HCT116 (cell line): ENCODE results near the gene FSTL4. TPM values are rescaled to one million over a fixed set of nuclear protein-coding genes. Genes with fewer than 3 reads are reported as not detected.

Experiments
- ATAC-seq: fragments of 200-7000 bp; cut with Tn5 transposase; 2 replicates; pipeline ENCODE4 v1.9.1; 2020; ENCODE audit warnings: mild to moderate bottlenecking, moderate library complexity
- BruUV-seq: library from RNA; stranded (reverse); fragments of 400-500 nt; replicated peaks from 2 replicates; lab custom pipeline; 2021; lab: Mats Ljungman, UMichigan
- CTCF ChIA-PET: fragments of 300-600 bp; sonication (Branson Sonifier 250); formaldehyde crosslinking; loops from one replicate; lab custom pipeline; 2021; ENCODE audit warnings: antibody characterized with exemption; lab: Charles Lee
- POLR2A ChIA-PET: fragments of 300-600, 350-600 bp; sonication (Branson Sonifier 250); formaldehyde crosslinking; loops from one replicate; lab custom pipeline; 2021; ENCODE audit warnings: antibody characterized with exemption; lab: Charles Lee
- RAD21 ChIA-PET, 2 experiments: fragments of 300-600 bp; sonication (Branson Sonifier 250); formaldehyde crosslinking; loops; one replicate each; lab custom pipeline; 2023; ENCODE audit warnings: low total read pairs in 2 of 2; ENCODE audit not compliant: uncharacterized antibody in 2 of 2, unreplicated experiment in 2 of 2, low non-redundant PET in 1 of 2; lab: Charles Lee
- DNase-seq: peaks from one replicate; pipeline ENCODE4 v3.0.0-alpha.2; 2010; ENCODE audit warnings: low read depth, low spot score
- H2AFZ ChIP-seq: fragments of 200-600 bp; shearing (Covaris generic), sonication (generic); 2 replicates; pipeline ENCODE4 v1.6.1; 2017; ENCODE audit warnings: low read depth, mixed run types, mixed read lengths, antibody characterized with exemption, low read length; ENCODE audit not compliant: poor library complexity, severe bottlenecking
- H3K27ac ChIP-seq: 2 replicates; pipeline ENCODE4 v1.5.1; 2012; ENCODE audit warnings: low read depth, low read length
- H3K27me3 ChIP-seq: fragments of 200-600 bp; sonication (generic); 2 replicates; pipeline ENCODE4 v1.6.1; 2016; ENCODE audit warnings: mixed run types, low read length, mixed read lengths; ENCODE audit not compliant: insufficient read depth
- H3K36me3 ChIP-seq, 2 experiments: fragments of 200-500 bp in 1 of 2; fragments of 200-600 bp in 1 of 2; sonication (Bioruptor generic) in 1 of 2; sonication (generic) in 1 of 2; 2 replicates each; pipeline versions ENCODE4 v1.5.1 to v1.6.1; 2014 to 2016; ENCODE audit warnings: low read length in 2 of 2, inconsistent platforms in 1 of 2, mixed read lengths in 1 of 2, mixed run types in 1 of 2; ENCODE audit not compliant: insufficient read depth in 2 of 2, control insufficient read depth in 1 of 2
- H3K4me1 ChIP-seq, 2 experiments: fragments of 200-600 bp in 1 of 2; sonication (generic) in 1 of 2; 2 replicates each; pipeline versions ENCODE4 v1.5.1 to v1.6.1; 2012 to 2017; ENCODE audit warnings: low read length in 2 of 2, inconsistent platforms in 1 of 2, mild to moderate bottlenecking in 1 of 2, mixed read lengths in 1 of 2, mixed run types in 1 of 2, moderate library complexity in 1 of 2; ENCODE audit not compliant: insufficient read depth in 2 of 2, control insufficient read depth in 1 of 2
- H3K4me2 ChIP-seq: fragments of 200-600 bp; sonication (generic); 2 replicates; pipeline ENCODE4 v1.6.1; 2017; ENCODE audit warnings: mixed run types, low read length, mixed read lengths
- H3K4me3 ChIP-seq, 2 experiments: fragments of 200-600 bp in 1 of 2; sonication (generic) in 1 of 2; replicated peaks in 1 of 2; 2 replicates each; pipeline ENCODE4 v1.5.1; 2011 to 2016; ENCODE audit warnings: low read length in 2 of 2, control low read depth in 1 of 2, low read depth in 1 of 2, mild to moderate bottlenecking in 1 of 2, mixed read lengths in 1 of 2, mixed run types in 1 of 2
- H3K79me2 ChIP-seq: fragments of 200-600 bp; sonication (generic); 2 replicates; pipeline ENCODE4 v1.6.1; 2017; ENCODE audit warnings: mild to moderate bottlenecking, mixed run types, low read length, moderate library complexity, mixed read lengths; ENCODE audit not compliant: insufficient read depth
- H3K9ac ChIP-seq: fragments of 200-600 bp; sonication (generic); 2 replicates; pipeline ENCODE4 v1.6.1; 2016; ENCODE audit warnings: low read length, mixed read lengths
- H3K9me2 ChIP-seq: fragments of 200-600 bp; sonication (generic), shearing (Covaris generic); 2 replicates; pipeline ENCODE4 v1.6.1; 2017; ENCODE audit warnings: mixed run types, mild to moderate bottlenecking, moderate library complexity; ENCODE audit not compliant: insufficient read depth
- H3K9me3 ChIP-seq, 2 experiments: fragments of 200-500 bp in 1 of 2; fragments of 200-600 bp in 1 of 2; sonication (Bioruptor generic) in 1 of 2; sonication (generic) in 1 of 2; 2 replicates each; pipeline ENCODE4 v1.6.1; 2014 to 2017; ENCODE audit warnings: low read length in 2 of 2, mixed read lengths in 2 of 2, inconsistent platforms in 1 of 2, low read depth in 1 of 2, mild to moderate bottlenecking in 1 of 2, mixed run types in 1 of 2, moderate library complexity in 1 of 2; ENCODE audit not compliant: control insufficient read depth in 1 of 2, insufficient read depth in 1 of 2
- H4K20me1 ChIP-seq: fragments of 200-600 bp; sonication (generic), shearing (Covaris generic); 2 replicates; pipeline ENCODE4 v1.6.1; 2017; ENCODE audit warnings: mixed run types, mild to moderate bottlenecking, moderate library complexity; ENCODE audit not compliant: insufficient read depth
- ELF1 ChIP-seq: IDR thresholded peaks from 2 replicates; pipeline ENCODE4 v1.6.1; 2012; ENCODE audit warnings: low read depth, borderline replicate concordance
- JUND ChIP-seq: IDR thresholded peaks from 2 replicates; pipeline ENCODE4 v1.6.1; 2012
- RAD21 ChIP-seq: IDR thresholded peaks from 2 replicates; pipeline ENCODE4 v1.6.1; 2012; ENCODE audit warnings: low read depth, mild to moderate bottlenecking
- SP1 ChIP-seq: IDR thresholded peaks from 2 replicates; pipeline ENCODE4 v1.6.1; 2012; ENCODE audit warnings: low read depth
- SRF ChIP-seq: IDR thresholded peaks from 2 replicates; pipeline ENCODE4 v1.6.1; 2012; ENCODE audit warnings: low read depth
- YY1 ChIP-seq: IDR thresholded peaks from 2 replicates; pipeline ENCODE4 v1.6.1; 2011; ENCODE audit warnings: low read length, low read depth, moderate library complexity, mild to moderate bottlenecking; ENCODE audit not compliant: insufficient replicate concordance; ENCODE audit errors: extremely low read depth
- ZFX ChIP-seq: fragments of 450-650 bp; IDR thresholded peaks from 2 replicates; pipeline ENCODE4 v1.6.1; 2017
- intact Hi-C: fragments of 100-400 bp; cut with micrococcal nuclease; formaldehyde crosslinking; loops from 2 replicates; pipeline ENCODE4 v1.10.0; 2022
- microRNA-seq: library from miRNA; unstranded; fragments of <30 nt; microRNA quantifications from one replicate; pipeline ENCODE4, GENCODE V29; 2016; ENCODE audit warnings: borderline number of aligned reads
- total RNA-seq: library from RNA; stranded (reverse); gene quantifications from one replicate; pipeline ENCODE4 v1.2.1, GENCODE V29; 2021; ENCODE audit not compliant: unreplicated experiment
- TF ChIP-seq, protein P1 (sequence below), 3 experiments: fragments of 200-600 bp in 1 of 3; sonication (generic) in 1 of 3; IDR thresholded peaks in 2 of 3; conservative IDR thresholded peaks in 1 of 3; 2 replicates each; pipeline ENCODE4 v1.5.1; 2012 to 2017; ENCODE audit warnings: low read depth in 2 of 3, low read length in 2 of 3, antibody characterized with exemption in 1 of 3, borderline replicate concordance in 1 of 3, control low read depth in 1 of 3, mild to moderate bottlenecking in 1 of 3, mixed read lengths in 1 of 3, mixed run types in 1 of 3, moderate library complexity in 1 of 3; ENCODE audit not compliant: insufficient read depth in 1 of 3
- TF ChIP-seq, protein P2 (sequence below): IDR thresholded peaks from 2 replicates; pipeline ENCODE4 v1.6.1; 2012

Gene FSTL4
- total RNA-seq, 1 experiment from 2014 or later: 0.37 TPM

DNA sequence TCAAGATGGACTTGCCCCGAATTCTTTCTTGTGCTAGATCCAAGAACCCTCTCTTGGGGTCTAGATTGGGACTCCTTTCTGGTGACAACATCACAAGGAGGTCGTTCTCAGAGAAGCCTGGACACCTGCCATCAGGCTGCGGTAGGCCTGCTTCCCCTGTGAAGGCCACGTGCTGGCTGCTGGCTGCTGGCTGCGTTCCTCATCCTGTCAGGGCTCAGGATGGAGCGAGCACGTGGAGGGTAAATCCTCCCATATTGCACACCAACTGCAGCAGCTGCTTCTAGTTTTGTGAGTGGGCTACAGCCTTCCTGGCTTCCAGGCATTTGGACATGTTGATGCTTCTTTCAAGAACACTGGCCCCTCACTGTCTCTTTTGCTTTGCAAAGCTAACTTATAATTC, 464.9 kb downstream of the FSTL4 start:
- Histone ChIP-seq H3K9ac (no peak overlapping the region), H2AFZ (no peak overlapping the region), H3K9me2 (no peaks in the 10 kb centered on the region), H3K27me3 (no peaks in the 10 kb centered on the region), H3K79me2 (no peaks in the 10 kb centered on the region), H4K20me1 (no peaks in the 10 kb centered on the region), H3K4me1 (no peaks in the 10 kb centered on the region), H3K27ac (no peak overlapping the region), H3K4me2 (no peak overlapping the region), H3K4me3 (no peak overlapping the region), H3K36me3 (no peaks in the 10 kb centered on the region), H3K9me3 (no peaks in the 10 kb centered on the region)
- intact Hi-C loops: no loop called here
- ChIA-PET RAD21 (no interaction called here), POLR2A (no interaction called here), CTCF (no interaction called here)
- no TSS peak for BruUV-seq
- ATAC-seq (no peak), DNase-seq (no peak)
- TF ChIP-seq SP1 (no peak), RAD21 (no peak), ELF1 (no peak), JUND (no peak), ZFX (no peak), YY1 (no peak), SRF (no peak)
- TF ChIP-seq, protein P1, sequence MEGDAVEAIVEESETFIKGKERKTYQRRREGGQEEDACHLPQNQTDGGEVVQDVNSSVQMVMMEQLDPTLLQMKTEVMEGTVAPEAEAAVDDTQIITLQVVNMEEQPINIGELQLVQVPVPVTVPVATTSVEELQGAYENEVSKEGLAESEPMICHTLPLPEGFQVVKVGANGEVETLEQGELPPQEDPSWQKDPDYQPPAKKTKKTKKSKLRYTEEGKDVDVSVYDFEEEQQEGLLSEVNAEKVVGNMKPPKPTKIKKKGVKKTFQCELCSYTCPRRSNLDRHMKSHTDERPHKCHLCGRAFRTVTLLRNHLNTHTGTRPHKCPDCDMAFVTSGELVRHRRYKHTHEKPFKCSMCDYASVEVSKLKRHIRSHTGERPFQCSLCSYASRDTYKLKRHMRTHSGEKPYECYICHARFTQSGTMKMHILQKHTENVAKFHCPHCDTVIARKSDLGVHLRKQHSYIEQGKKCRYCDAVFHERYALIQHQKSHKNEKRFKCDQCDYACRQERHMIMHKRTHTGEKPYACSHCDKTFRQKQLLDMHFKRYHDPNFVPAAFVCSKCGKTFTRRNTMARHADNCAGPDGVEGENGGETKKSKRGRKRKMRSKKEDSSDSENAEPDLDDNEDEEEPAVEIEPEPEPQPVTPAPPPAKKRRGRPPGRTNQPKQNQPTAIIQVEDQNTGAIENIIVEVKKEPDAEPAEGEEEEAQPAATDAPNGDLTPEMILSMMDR (IDR thresholded peaks at IDR 0.05 in 2 of 3, conservative IDR thresholded peaks at IDR 0.05 in 1 of 3; ENCODE audit: borderline replicate concordance in 1 of 3, insufficient read depth in 1 of 3, low read depth in 2 of 3, low read length in 2 of 3): no peak
- TF ChIP-seq, protein P2, sequence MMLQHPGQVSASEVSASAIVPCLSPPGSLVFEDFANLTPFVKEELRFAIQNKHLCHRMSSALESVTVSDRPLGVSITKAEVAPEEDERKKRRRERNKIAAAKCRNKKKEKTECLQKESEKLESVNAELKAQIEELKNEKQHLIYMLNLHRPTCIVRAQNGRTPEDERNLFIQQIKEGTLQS: no peak

Small RNA genes within 50 kb of the gene (microRNA-seq; reads per million reads assigned to microRNA genes)
- not detected for gene MIR1289-2
